GM10847 (cell line): ENCODE data around the gene BAG2.
A peak's percentile ranks its signal among the peaks of the same experiment; 100 is the strongest.

Source experiments
- POLR2A ChIP-seq: IDR thresholded peaks from 2 replicates; pipeline ENCODE4 v1.6.1; 2011; ENCODE audit not compliant: insufficient read length; ENCODE audit errors: extremely low read depth

The BAG2 gene

GRCh38 chr6:57172136-57173055 lies at the start of gene BAG2:
TSS of gene BAG2 (plus strand) at chr6:57172326. CDS start at chr6:57172698, 372 bp downstream.
- TF ChIP-seq POLR2A = peak; percentile 91

- no peak for TF ChIP-seq POLR2A
Observed at GRCh38 chr6:57123111-57123510, 49.0 kb upstream of the BAG2 start.

GRCh38 chr6:57127763-57128162 lies 44.4 kb upstream of the BAG2 start:
- no peak for TF ChIP-seq POLR2A

GRCh38 chr6:57130661-57131177 lies 41.4 kb upstream of the BAG2 start:
- TF ChIP-seq POLR2A = no peak

- TF ChIP-seq POLR2A = no peak
Observed at GRCh38 chr6:57134954-57135353, 37.2 kb upstream of the BAG2 start.

- TF ChIP-seq POLR2A = no peak
Observed at GRCh38 chr6:57135885-57136284, 36.2 kb upstream of the BAG2 start.

GRCh38 chr6:57137350-57137749 lies 34.8 kb upstream of the BAG2 start:
- no peak for TF ChIP-seq POLR2A

GRCh38 chr6:57138026-57138425 lies 34.1 kb upstream of the BAG2 start:
- TF ChIP-seq POLR2A = no peak

- no peak for TF ChIP-seq POLR2A
Observed at GRCh38 chr6:57141451-57142177, 30.5 kb upstream of the BAG2 start.

- no peak for TF ChIP-seq POLR2A
Observed at GRCh38 chr6:57142178-57142525, 30.0 kb upstream of the BAG2 start.

- no peak for TF ChIP-seq POLR2A
Observed at GRCh38 chr6:57143690-57144089, 28.4 kb upstream of the BAG2 start.

GRCh38 chr6:57147401-57147800 lies 24.7 kb upstream of the BAG2 start:
- no peak for TF ChIP-seq POLR2A

GRCh38 chr6:57147955-57148858 lies 23.9 kb upstream of the BAG2 start:
- TF ChIP-seq POLR2A = no peak

- no peak for TF ChIP-seq POLR2A
Observed at GRCh38 chr6:57158658-57159057, 13.5 kb upstream of the BAG2 start.

- no peak for TF ChIP-seq POLR2A
Observed at GRCh38 chr6:57159127-57159526, 13.0 kb upstream of the BAG2 start.
